AG04450 (cell line): ENCODE measurements around the gene ERP44. TPM values are rescaled to one million over a fixed set of nuclear protein-coding genes. Genes with fewer than 3 reads are reported as not detected.
"Not testable (repeated sequence)": the region's sequence is repeated elsewhere in the genome, so short reads cannot be mapped to it uniquely, and the experiment has no call there.

Experiments used
- CTCF ChIA-PET: fragments of 300-600, 350-600 bp; formaldehyde crosslinking; extraction: SDS; loops from one replicate; lab custom pipeline; 2022; ENCODE audit warnings: antibody characterized with exemption, inconsistent platforms; lab: Charles Lee
- POLR2A ChIA-PET: fragments of 350-600 bp; formaldehyde crosslinking; extraction: SDS; loops from one replicate; lab custom pipeline; 2021; ENCODE audit warnings: antibody characterized with exemption, inconsistent platforms; lab: Yijun Ruan, JAX
- DNase-seq: peaks from one replicate; pipeline ENCODE4 v3.0.0-alpha.2; 2011; ENCODE audit warnings: low read depth, low spot score
- H3K27ac ChIP-seq: one replicate; pipeline ENCODE4 v1.5.1; 2012; ENCODE audit warnings: low read depth, low read length, control low read depth
- H3K27me3 ChIP-seq: one replicate; pipeline ENCODE4 v1.6.0; 2012; ENCODE audit warnings: low read length; ENCODE audit not compliant: control insufficient read depth, insufficient read depth
- H3K4me3 ChIP-seq: 2 replicates; pipeline ENCODE4 v1.5.1; 2011; ENCODE audit warnings: mild to moderate bottlenecking, low read depth, low read length, control low read depth
- H3K9me3 ChIP-seq: 2 replicates; pipeline ENCODE4 v1.5.1; 2012; ENCODE audit warnings: low read length; ENCODE audit not compliant: control insufficient read depth, insufficient read depth
- CTCF ChIP-seq: IDR thresholded peaks from 2 replicates; pipeline ENCODE4 v1.5.1; 2011; ENCODE audit warnings: low read depth, low read length, control low read depth, inconsistent platforms
- polyA plus RNA-seq: library from polyadenylated mRNA; depleted of rRNA; stranded (reverse); fragments of >200 nt; gene quantifications from 2 replicates; pipeline ENCODE4 v1.2.3, GENCODE V29; 2011

ERP44 gene
- polyA plus RNA-seq, 1 experiment: 28.0 TPM

GRCh38 chr9:100011062-100011681 is 87.6 kb downstream of the ERP44 start:
- H3K27me3 ChIP-seq: no peaks in the 10 kb centered on the region
- H3K4me3 ChIP-seq: no peak overlapping the region
- POLR2A ChIA-PET: no interaction called here
- peak; percentile 47 for TF ChIP-seq CTCF
- H3K9me3 ChIP-seq: no peaks in the 10 kb centered on the region
- CTCF ChIA-PET: interaction anchor here (0.8 to 1.0 kb wide), 7 partner anchors 16 to 788 kb away, joined by 3 to 5 read pairs (median 4); no protein-coding TSS in a partner anchor
- no peak overlapping the region for H3K27ac ChIP-seq
- DNase-seq: no peak

GRCh38 chr9:99999797-100000196 is 99.0 kb downstream of the ERP44 start:
- no peaks in the 10 kb centered on the region for H3K27me3 ChIP-seq
- no peak overlapping the region for H3K27ac ChIP-seq
- CTCF ChIA-PET: no interaction called here
- peaks cover 10% of the 10 kb centered on the region for H3K9me3 ChIP-seq
- no peak overlapping the region for H3K4me3 ChIP-seq
- POLR2A ChIA-PET: no interaction called here
- no peak for TF ChIP-seq CTCF
- no peak for DNase-seq

- Histone ChIP-seq H3K4me3 (no peak overlapping the region), H3K27ac (no peak overlapping the region), H3K27me3 (no peaks in the 10 kb centered on the region), H3K9me3 (peaks cover 6% of the 10 kb centered on the region)
- ChIA-PET POLR2A (no interaction called here), CTCF (no interaction called here)
- TF ChIP-seq CTCF: no peak
- no peak for DNase-seq
These were observed 99.9 kb downstream of the ERP44 start for GRCh38 chr9:99998866-99999265.

- CTCF ChIA-PET: no interaction called here
- no peak overlapping the region for H3K4me3 ChIP-seq
- DNase-seq: no peak
- peaks cover under 1% of the 10 kb centered on the region for H3K9me3 ChIP-seq
- no peak for TF ChIP-seq CTCF
- POLR2A ChIA-PET: no interaction called here
- H3K27ac ChIP-seq: no peak overlapping the region
- no peaks in the 10 kb centered on the region for H3K27me3 ChIP-seq
These were observed 100.5 kb downstream of the ERP44 start for GRCh38 chr9:99998266-99998665.

GRCh38 chr9:99990508-99990907 is 108.3 kb downstream of the ERP44 start:
- H3K27ac ChIP-seq, H3K4me3 ChIP-seq, H3K9me3 ChIP-seq, CTCF ChIA-PET, POLR2A ChIA-PET, DNase-seq, H3K27me3 ChIP-seq: not testable (repeated sequence)
